WTC11 (cell line): ENCODE measurements around the gene PITPNM3. TPM values are rescaled to one million over a fixed set of nuclear protein-coding genes. Genes with fewer than 3 reads are reported as not detected.

Experiments
- ATAC-seq: fragments of 200-7000 bp; cut with Tn5 transposase; 2 replicates; pipeline ENCODE4 v1.10.0; 2021; ENCODE audit warnings: mild to moderate bottlenecking, moderate library complexity
- CTCF ChIA-PET: fragments of 300-600 bp; sonication (Branson Sonifier 250); formaldehyde crosslinking; loops from one replicate; lab custom pipeline; 2021; ENCODE audit warnings: antibody characterized with exemption; lab: Charles Lee
- POLR2A ChIA-PET: fragments of 350-600 bp; sonication (Branson Sonifier 250); formaldehyde crosslinking; loops from one replicate; lab custom pipeline; 2021; ENCODE audit warnings: antibody characterized with exemption; lab: Charles Lee
- DNase-seq: peaks from one replicate; pipeline ENCODE4 v3.0.0; 2021; ENCODE audit warnings: low spot score
- H3K27ac Mint-ChIP-seq: 2 replicates; pipeline ENCODE4 v1.8.0; 2021; ENCODE audit warnings: mixed read lengths
- H3K27me3 Mint-ChIP-seq: 2 replicates; pipeline ENCODE4 v1.8.0; 2021; ENCODE audit warnings: low read depth, mild to moderate bottlenecking, moderate library complexity, mixed read lengths
- H3K36me3 Mint-ChIP-seq: 2 replicates; pipeline ENCODE4 v1.8.0; 2021; ENCODE audit warnings: mixed read lengths
- H3K4me1 Mint-ChIP-seq: 2 replicates; pipeline ENCODE4 v1.8.0; 2022; ENCODE audit warnings: mixed read lengths
- H3K4me3 Mint-ChIP-seq: 2 replicates; pipeline ENCODE4 v1.8.0; 2021; ENCODE audit warnings: mild to moderate bottlenecking, moderate library complexity, mixed read lengths
- H3K9me3 Mint-ChIP-seq: 2 replicates; pipeline ENCODE4 v1.8.0; 2021; ENCODE audit warnings: mixed read lengths
- CBFB ChIP-seq: sonication (generic); formaldehyde crosslinking; IDR thresholded peaks from 2 replicates; pipeline ENCODE4 v1.8.1; 2022; ENCODE audit warnings: mild to moderate bottlenecking, low read depth, missing genetic modification reagents
- CREM ChIP-seq: sonication (generic); formaldehyde crosslinking; IDR thresholded peaks from 2 replicates; pipeline ENCODE4 v1.8.1; 2022; ENCODE audit warnings: mild to moderate bottlenecking, missing genetic modification reagents, moderate library complexity
- E2F1 ChIP-seq: sonication (generic); formaldehyde crosslinking; IDR thresholded peaks from 2 replicates; pipeline ENCODE4 v1.8.0; 2022; ENCODE audit warnings: mild to moderate bottlenecking, missing genetic modification reagents
- ERG ChIP-seq: fragments of 250-450 bp; sonication (Bioruptor Pico); IDR thresholded peaks from 2 replicates; pipeline ENCODE4 v1.8.0; 2021; ENCODE audit warnings: mild to moderate bottlenecking
- FOXP4 ChIP-seq: sonication (generic); formaldehyde crosslinking; IDR thresholded peaks from 2 replicates; pipeline ENCODE4 v1.8.0; 2022; ENCODE audit warnings: mild to moderate bottlenecking, missing genetic modification reagents
- GABPB1 ChIP-seq: sonication (generic); formaldehyde crosslinking; IDR thresholded peaks from 2 replicates; pipeline ENCODE4 v1.8.1; 2023; ENCODE audit warnings: mild to moderate bottlenecking, missing genetic modification reagents
- GRHL2 ChIP-seq: fragments of 250-450 bp; sonication (Bioruptor Pico); IDR thresholded peaks from 2 replicates; pipeline ENCODE4 v1.8.0; 2022; ENCODE audit warnings: mild to moderate bottlenecking, moderate library complexity; ENCODE audit not compliant: insufficient replicate concordance, severe bottlenecking
- HMGA2 ChIP-seq: fragments of 250-450 bp; sonication (Bioruptor Pico); IDR thresholded peaks from 2 replicates; pipeline ENCODE4 v1.4.0; 2021; ENCODE audit warnings: mild to moderate bottlenecking, moderate library complexity
- HMGXB4 ChIP-seq: sonication (generic); formaldehyde crosslinking; IDR thresholded peaks from 2 replicates; pipeline ENCODE4 v1.8.1; 2023; ENCODE audit warnings: mild to moderate bottlenecking, moderate library complexity, missing genetic modification reagents
- JAZF1 ChIP-seq: fragments of 250-450 bp; sonication (Bioruptor Pico); IDR thresholded peaks from 2 replicates; pipeline ENCODE4 v1.9.0; 2021; ENCODE audit warnings: moderate library complexity, mild to moderate bottlenecking, inconsistent platforms
- MLX ChIP-seq: sonication (generic); formaldehyde crosslinking; IDR thresholded peaks from 2 replicates; pipeline ENCODE4 v1.8.1; 2023; ENCODE audit warnings: mild to moderate bottlenecking, missing genetic modification reagents, moderate library complexity
- OVOL2 ChIP-seq: fragments of 250-450 bp; sonication (Bioruptor Pico); IDR thresholded peaks from 2 replicates; pipeline ENCODE4 v1.9.0; 2021; ENCODE audit warnings: mild to moderate bottlenecking, borderline replicate concordance
- PRRX2 ChIP-seq: fragments of 250-450 bp; sonication (Bioruptor Pico); IDR thresholded peaks from 2 replicates; pipeline ENCODE4 v1.8.0; 2021; ENCODE audit warnings: mild to moderate bottlenecking
- SOX15 ChIP-seq: fragments of 250-450 bp; sonication (Bioruptor Pico); IDR thresholded peaks from 2 replicates; pipeline ENCODE4 v1.9.0; 2021; ENCODE audit warnings: mild to moderate bottlenecking
- TEAD1 ChIP-seq: sonication (generic); formaldehyde crosslinking; IDR thresholded peaks from 2 replicates; pipeline ENCODE4 v1.8.0; 2022; ENCODE audit warnings: mild to moderate bottlenecking, missing genetic modification reagents
- ZBTB21 ChIP-seq: sonication (generic); formaldehyde crosslinking; IDR thresholded peaks from 2 replicates; pipeline ENCODE4 v1.8.1; 2023; ENCODE audit warnings: mild to moderate bottlenecking, missing genetic modification reagents, borderline replicate concordance
- ZNF263 ChIP-seq: sonication (generic); formaldehyde crosslinking; IDR thresholded peaks from 2 replicates; pipeline ENCODE4 v1.8.1; 2022; ENCODE audit warnings: low read depth, mild to moderate bottlenecking, moderate library complexity, missing genetic modification reagents
- ZNF317 ChIP-seq: sonication (generic); formaldehyde crosslinking; IDR thresholded peaks from 2 replicates; pipeline ENCODE4 v1.8.1; 2023; ENCODE audit warnings: low read depth, mild to moderate bottlenecking, moderate library complexity, missing genetic modification reagents, borderline replicate concordance
- total RNA-seq: library from RNA; stranded (reverse); gene quantifications from 3 replicates; pipeline ENCODE4 v1.2.3, GENCODE V29; 2021

Gene PITPNM3
- total RNA-seq, 1 experiment from 2014 or later, result 2.8 TPM

GRCh38 chr17:6543079-6544010, 13.0 kb downstream of the PITPNM3 start:
- Mint-ChIP-seq H3K36me3 (0 out of 2 replicates have a peak, but pooled peaks cover 3% of the 10 kb centered on the region), H3K27ac (no peak overlapping the region), H3K27me3 (peaks cover 3% of the 10 kb centered on the region), H3K9me3 (peaks cover 14% of the 10 kb centered on the region), H3K4me3 (no peak overlapping the region), H3K4me1 (peaks cover 28% of the 10 kb centered on the region)
- TF ChIP-seq E2F1 (CRISPR knock-in tag), result no peak
- no peak for TF ChIP-seq FOXP4 (CRISPR knock-in tag)
- TF ChIP-seq MLX (CRISPR knock-in tag), result no peak
- TF ChIP-seq OVOL2 (CRISPR knock-in tag), result no peak
- no peak for TF ChIP-seq ERG (CRISPR knock-in tag)
- TF ChIP-seq GRHL2 (CRISPR knock-in tag), result no peak
- DNase-seq (no peak), ATAC-seq (no peak)
- ChIA-PET POLR2A (no interaction called here), CTCF (interaction anchor here (1.9 kb wide), 1 partner anchor 70 kb away, joined by 8 read pairs; no protein-coding TSS in a partner anchor)

- peaks cover 28% of the 10 kb centered on the region for H3K4me1 Mint-ChIP-seq
- 0 out of 2 replicates have a peak, but pooled peaks cover 3% of the 10 kb centered on the region for H3K36me3 Mint-ChIP-seq
- DNase-seq, result no peak
- TF ChIP-seq ZNF317 (CRISPR knock-in tag), result no peak
- no peak for TF ChIP-seq PRRX2 (CRISPR knock-in tag)
- TF ChIP-seq ZNF263 (CRISPR knock-in tag), result no peak
- no peak for TF ChIP-seq SOX15
- no peak for TF ChIP-seq HMGA2
- no peak for TF ChIP-seq TEAD1 (CRISPR knock-in tag)
- TF ChIP-seq, all 79 proteins: peak for 0
- Mint-ChIP-seq H3K27me3 (peaks cover 3% of the 10 kb centered on the region), H3K4me3 (no peak overlapping the region), H3K27ac (no peak overlapping the region), H3K9me3 (peaks cover 14% of the 10 kb centered on the region)
- no peak for ATAC-seq
- CTCF ChIA-PET, result no interaction called here
- POLR2A ChIA-PET, result no interaction called here
Observed at GRCh38 chr17:6542577-6542976, 13.8 kb downstream of the PITPNM3 start.

- Mint-ChIP-seq H3K27ac (no peak overlapping the region), H3K4me1 (peaks cover 28% of the 10 kb centered on the region), H3K4me3 (no peak overlapping the region), H3K27me3 (peaks cover 3% of the 10 kb centered on the region), H3K9me3 (peaks cover 14% of the 10 kb centered on the region), H3K36me3 (0 out of 2 replicates have a peak, but pooled peaks cover 3% of the 10 kb centered on the region)
- ChIA-PET CTCF (no interaction called here), POLR2A (no interaction called here)
- no peak for ATAC-seq
- no peak for DNase-seq
- no peak for TF ChIP-seq GABPB1 (CRISPR knock-in tag)
- no peak for TF ChIP-seq CREM
- no peak for TF ChIP-seq HMGXB4
- no peak for TF ChIP-seq ZBTB21
- no peak for TF ChIP-seq E2F1 (CRISPR knock-in tag)
- no peak for TF ChIP-seq JAZF1 (CRISPR knock-in tag)
- TF ChIP-seq CBFB (CRISPR knock-in tag), result no peak
Observed at GRCh38 chr17:6541886-6542285, 14.5 kb downstream of the PITPNM3 start.
